ENCODE data around the gene MAP6. TPM values are rescaled to one million over a fixed set of nuclear protein-coding genes. Genes with fewer than 3 reads are reported as not detected.

Gene MAP6
- total and polyA plus RNA-seq, 5 donors = 3.8 to 8.9 (median 6.3) TPM

DNA sequence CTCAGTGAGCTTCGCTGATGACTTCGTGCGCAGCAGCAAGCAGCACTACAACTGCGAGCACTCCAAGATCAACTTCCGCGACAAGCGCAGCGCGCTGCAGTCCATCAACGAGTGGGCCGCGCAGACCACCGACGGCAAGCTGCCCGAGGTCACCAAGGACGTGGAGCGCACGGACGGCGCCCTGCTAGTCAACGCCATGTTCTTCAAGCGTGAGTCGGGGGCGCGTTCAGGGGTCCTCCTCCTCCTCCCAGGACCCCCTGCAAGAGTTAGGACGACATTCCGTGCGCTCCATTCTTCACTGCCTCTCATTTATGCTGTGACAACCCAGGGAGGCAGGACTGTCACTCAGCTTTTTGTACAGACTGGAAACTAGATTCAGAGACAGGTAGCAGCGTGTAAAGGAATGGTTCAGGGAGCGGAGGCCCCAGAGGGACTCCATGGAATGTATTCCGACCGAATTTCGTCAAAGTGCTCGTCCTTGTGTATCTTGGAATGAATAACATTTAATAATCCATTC is 102.0 kb downstream of the MAP6 start:
- ATAC-seq = no peak
- DNase-seq = peak in 1 of 3 donors; percentile 68
- Histone ChIP-seq H3K27ac (ENCODE audit: low read length) (no peak overlapping the region), H3K4me1 (ENCODE audit: control insufficient read depth, insufficient read depth, low read length) (peaks cover 17% of the 10 kb centered on the region), H3K9me3 (ENCODE audit: control insufficient read depth, low read length) (no peaks in the 10 kb centered on the region), H3K4me3 (ENCODE audit: low read length) (no peak overlapping the region), H3K27me3 (ENCODE audit: control insufficient read depth, insufficient read depth) (no peaks in the 10 kb centered on the region)
- intact Hi-C loops (cut with DNase I) = no loop called here
- 83% methylated on average over 34 of the region's 34 CpGs for WGBS

DNA sequence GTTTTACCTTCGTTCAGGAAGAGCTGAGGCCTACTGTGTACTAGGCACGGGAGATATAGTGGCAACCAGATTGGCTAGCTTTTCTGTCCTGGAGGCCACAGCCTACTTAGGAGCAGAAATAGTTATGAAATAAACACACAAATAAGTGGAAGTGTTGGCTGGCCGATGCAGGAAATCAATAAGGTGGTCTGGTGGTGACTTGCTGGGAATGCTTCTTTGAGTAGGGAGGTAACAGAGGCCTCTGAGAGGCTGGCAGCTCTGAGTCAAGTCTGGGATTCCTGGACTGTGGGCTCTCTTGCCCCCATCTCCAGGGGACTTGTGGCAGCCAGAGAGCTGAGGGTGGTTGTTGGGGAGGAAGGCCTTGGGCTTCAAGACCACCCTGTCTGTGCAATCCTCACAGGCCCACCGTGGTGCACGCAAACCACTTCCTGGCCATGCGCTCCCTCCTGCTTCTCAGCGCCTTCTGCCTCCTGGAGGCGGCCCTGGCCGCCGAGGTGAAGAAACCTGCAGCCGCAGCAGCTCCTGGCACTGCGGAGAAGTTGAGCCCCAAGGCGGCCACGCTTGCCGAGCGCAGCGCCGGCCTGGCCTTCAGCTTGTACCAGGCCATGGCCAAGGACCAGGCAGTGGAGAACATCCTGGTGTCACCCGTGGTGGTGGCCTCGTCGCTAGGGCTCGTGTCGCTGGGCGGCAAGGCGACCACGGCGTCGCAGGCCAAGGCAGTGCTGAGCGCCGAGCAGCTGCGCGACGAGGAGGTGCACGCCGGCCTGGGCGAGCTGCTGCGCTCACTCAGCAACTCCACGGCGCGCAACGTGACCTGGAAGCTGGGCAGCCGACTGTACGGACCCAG is 102.7 kb downstream of the MAP6 start:
- Histone ChIP-seq H3K4me1 (ENCODE audit: control insufficient read depth, insufficient read depth, low read length) (peaks cover 20% of the 10 kb centered on the region), H3K27ac (ENCODE audit: low read length) (peak overlapping the region; percentile 100), H3K27me3 (ENCODE audit: control insufficient read depth, insufficient read depth) (no peaks in the 10 kb centered on the region), H3K9me3 (ENCODE audit: control insufficient read depth, low read length) (no peaks in the 10 kb centered on the region), H3K4me3 (ENCODE audit: low read length) (no peak overlapping the region)
- intact Hi-C loops (cut with DNase I) = no loop called here
- no peak for ATAC-seq
- WGBS = 76% methylated on average over 43 of the region's 43 CpGs
- DNase-seq = peak in 1 of 3 donors; percentile 53

DNA sequence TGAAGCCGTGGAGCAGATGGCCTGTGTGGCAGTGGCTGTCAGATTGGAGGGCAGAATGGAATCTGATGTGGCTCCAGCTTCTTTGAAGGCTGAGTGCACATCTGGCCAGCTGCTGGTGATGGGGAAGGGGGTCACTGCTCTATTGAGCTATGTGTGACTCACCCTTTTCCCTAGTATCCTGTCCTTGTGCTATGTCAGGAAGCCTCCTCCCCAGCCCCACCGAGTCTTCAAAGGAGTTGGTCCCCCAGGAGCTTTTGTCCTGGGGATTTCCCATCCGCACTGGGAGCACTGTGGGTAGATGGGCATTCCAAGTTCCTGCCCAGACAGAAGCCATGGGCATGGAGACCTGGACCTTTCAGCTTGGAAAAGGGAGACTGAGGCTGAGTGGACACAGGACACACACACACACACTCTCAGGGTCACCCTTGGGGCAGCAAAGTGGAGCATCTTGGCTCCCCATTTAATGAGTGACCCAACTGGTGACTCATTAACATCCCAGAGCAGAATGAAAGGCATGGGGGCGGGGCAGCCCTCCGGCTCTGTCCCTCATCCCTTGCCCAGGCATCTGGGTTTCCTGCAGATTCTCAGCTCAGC is 103.5 kb downstream of the MAP6 start:
- H3K9me3 ChIP-seq (ENCODE audit: control insufficient read depth, low read length) = no peaks in the 10 kb centered on the region
- H3K4me3 ChIP-seq (ENCODE audit: low read length) = peak overlapping the region; percentile 88
- WGBS = 22% methylated on average over 5 of the region's 5 CpGs
- no peaks in the 10 kb centered on the region for H3K27me3 ChIP-seq (ENCODE audit: control insufficient read depth, insufficient read depth)
- intact Hi-C loops (cut with DNase I) = no loop called here
- DNase-seq = peak; percentile 77 to 82 (median 79)
- peak in 1 of 2 donors; percentile 43 for ATAC-seq
- H3K27ac ChIP-seq (ENCODE audit: low read length) = peak overlapping the region; percentile 100
- H3K4me1 ChIP-seq (ENCODE audit: control insufficient read depth, insufficient read depth, low read length) = peaks cover 20% of the 10 kb centered on the region

DNA sequence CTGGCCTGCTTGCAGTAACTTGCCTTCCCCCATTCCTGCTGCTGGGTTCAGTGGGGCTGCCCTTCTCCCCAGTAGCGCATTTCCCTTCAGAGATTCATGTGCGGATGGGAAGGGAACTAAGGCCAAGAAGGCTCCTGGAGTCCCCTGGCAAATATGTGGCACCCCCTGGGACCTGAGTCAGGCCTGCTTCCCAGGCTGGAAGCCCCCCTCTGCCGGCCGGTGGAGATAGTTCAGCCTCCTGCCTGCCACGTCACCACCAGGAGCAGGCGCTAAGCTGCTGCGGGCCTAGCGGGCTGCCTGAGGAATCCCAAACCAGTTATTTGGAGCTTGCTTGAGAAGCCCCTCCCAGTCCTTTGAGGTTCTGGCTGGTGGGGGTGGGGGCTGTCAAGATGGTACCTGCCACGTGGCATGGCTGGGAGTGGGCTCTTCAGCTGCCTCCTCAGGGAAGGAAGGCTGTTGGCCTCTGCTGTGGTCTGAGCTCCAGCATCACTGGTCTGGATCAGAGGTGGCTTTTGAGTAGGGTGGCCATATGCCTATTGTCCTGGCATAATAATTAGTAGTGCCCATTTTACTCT is 104.8 kb downstream of the MAP6 start:
- Histone ChIP-seq H3K27ac (ENCODE audit: low read length) (peak overlapping the region; percentile 100), H3K27me3 (ENCODE audit: control insufficient read depth, insufficient read depth) (no peaks in the 10 kb centered on the region), H3K4me1 (ENCODE audit: control insufficient read depth, insufficient read depth, low read length) (peaks cover 24% of the 10 kb centered on the region), H3K9me3 (ENCODE audit: control insufficient read depth, low read length) (no peaks in the 10 kb centered on the region), H3K4me3 (ENCODE audit: low read length) (peak overlapping the region; percentile 88)
- DNase-seq (peak; percentile 81 to 89 (median 85)), ATAC-seq (peak; percentile 5 to 31)
- intact Hi-C loops (cut with DNase I) = no loop called here
- 20% methylated on average over 9 of the region's 9 CpGs for WGBS

DNA sequence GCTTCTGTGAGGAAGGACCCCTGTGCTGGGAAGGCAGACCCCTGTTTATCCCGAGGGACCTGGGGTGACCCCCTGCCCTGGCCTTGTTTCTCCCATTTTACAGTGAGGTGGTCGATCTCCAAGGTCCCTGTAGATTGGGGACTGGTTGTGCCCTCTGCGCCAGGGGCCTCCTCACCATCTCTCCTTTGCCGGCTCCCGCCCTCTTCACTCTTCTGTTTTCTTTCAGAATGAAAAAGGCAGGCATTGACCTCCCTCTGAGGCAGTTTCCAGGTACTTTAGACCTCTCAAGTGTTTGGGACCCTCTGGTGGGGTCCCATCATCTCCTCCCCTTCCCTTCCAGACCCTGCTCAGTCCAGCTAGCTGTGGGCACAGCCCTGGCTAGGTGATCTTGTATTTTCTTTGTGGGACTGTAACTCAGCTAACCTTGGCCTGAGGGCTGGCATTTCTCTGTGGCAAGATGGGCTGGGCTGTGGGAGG is 105.3 kb downstream of the MAP6 start:
- Histone ChIP-seq H3K27ac (ENCODE audit: low read length) (peak overlapping the region; percentile 100), H3K9me3 (ENCODE audit: control insufficient read depth, low read length) (no peaks in the 10 kb centered on the region), H3K4me3 (ENCODE audit: low read length) (peak overlapping the region; percentile 88), H3K27me3 (ENCODE audit: control insufficient read depth, insufficient read depth) (no peaks in the 10 kb centered on the region), H3K4me1 (ENCODE audit: control insufficient read depth, insufficient read depth, low read length) (peaks cover 28% of the 10 kb centered on the region)
- 13% methylated on average over 5 of the region's 5 CpGs for WGBS
- DNase-seq (no peak), ATAC-seq (no peak)
- intact Hi-C loops (cut with DNase I) = no loop called here

DNA sequence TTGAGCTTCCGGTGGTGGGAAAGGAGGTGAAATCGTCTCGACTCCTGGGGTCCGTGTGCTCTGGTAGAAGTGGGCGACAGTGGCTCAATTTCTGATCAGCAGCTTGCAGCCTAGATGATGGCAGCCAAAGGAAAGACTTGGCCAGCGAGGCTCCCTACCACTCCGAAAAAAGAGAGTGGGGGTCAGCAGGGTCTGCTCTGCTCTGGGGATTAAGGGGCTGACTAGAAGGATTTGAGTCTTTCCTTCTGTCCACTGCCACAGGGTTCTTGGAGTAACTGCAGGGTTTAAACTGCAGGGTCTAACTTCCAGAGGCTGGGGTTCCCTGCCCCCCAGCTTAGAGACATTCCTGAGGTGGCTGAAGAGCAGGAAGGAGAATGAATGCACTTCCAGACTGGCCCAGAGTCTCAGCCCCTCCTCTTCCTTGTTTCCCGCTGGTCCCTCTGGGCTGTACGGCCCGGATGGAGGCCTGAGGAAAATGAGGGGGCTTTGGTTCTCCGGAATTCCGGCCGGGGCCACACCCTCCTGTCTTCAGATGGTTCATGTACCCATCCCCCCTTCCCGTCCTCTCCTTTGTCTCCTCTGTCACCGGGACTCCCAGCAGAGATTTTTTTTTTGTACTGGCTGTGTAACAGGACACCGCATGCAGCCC is 105.9 kb downstream of the MAP6 start:
- peak; percentile 72 to 84 (median 82) for DNase-seq
- peak; percentile 0 to 47 for ATAC-seq
- peaks cover 31% of the 10 kb centered on the region for H3K4me1 ChIP-seq (ENCODE audit: control insufficient read depth, insufficient read depth, low read length)

DNA sequence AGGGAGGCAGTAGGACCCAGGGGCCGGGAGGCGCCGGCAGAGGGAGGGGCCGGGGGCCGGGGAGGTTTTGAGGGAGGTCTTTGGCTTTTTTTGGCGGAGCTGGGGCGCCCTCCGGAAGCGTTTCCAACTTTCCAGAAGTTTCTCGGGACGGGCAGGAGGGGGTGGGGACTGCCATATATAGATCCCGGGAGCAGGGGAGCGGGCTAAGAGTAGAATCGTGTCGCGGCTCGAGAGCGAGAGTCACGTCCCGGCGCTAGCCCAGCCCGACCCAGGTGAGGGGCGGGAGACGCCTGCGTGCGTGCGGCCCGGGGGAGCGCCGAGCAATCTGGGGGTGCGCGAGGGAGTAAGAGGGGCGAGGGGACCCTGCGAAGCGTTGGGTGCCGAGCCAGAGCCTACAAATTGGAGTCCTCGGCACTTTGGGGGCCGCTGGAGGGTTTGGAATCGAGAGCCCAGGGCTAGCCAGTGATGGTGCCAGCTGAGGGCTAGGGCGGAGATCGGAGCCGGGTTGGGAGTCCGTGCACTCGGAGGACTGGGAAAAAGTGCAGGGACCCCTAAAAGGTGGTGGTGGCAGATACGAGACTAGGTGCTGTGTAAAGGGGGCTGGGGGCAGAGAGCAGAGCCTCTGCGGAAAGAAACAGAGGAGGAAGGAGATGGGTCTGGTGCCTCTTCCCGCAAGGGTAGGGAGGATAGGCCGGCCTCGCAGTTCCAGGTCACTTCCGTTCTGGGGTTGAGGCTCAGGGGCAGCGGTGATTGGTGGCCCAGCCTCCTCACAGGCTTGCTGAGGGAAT is 106.6 kb downstream of the MAP6 start, which contains the start of gene SERPINH1:
TSS of gene SERPINH1 (plus strand) at position 206 of the 788 bp plus-strand sequence. CDS start 4,097 bp downstream, outside the sequence.
- DNase-seq (peak; percentile 92 to 96 (median 94)), ATAC-seq (peak; percentile 79 to 84)
- Histone ChIP-seq H3K4me3 (ENCODE audit: low read length) (peak within 1 kb of the TSS; percentile 88), H3K27ac (ENCODE audit: low read length) (peak within 1 kb of the TSS; percentile 100), H3K9me3 (ENCODE audit: control insufficient read depth, low read length) (no peaks in the 10 kb centered on the region), H3K4me1 (ENCODE audit: control insufficient read depth, insufficient read depth, low read length) (peaks cover 31% of the 10 kb centered on the region), H3K27me3 (ENCODE audit: control insufficient read depth, insufficient read depth) (no peaks in the 10 kb centered on the region)
- under 1% methylated on average over 51 of the region's 51 CpGs for WGBS
- intact Hi-C loops (cut with DNase I) = no loop called here

More for the DNA sequence above, 105.9 kb downstream of the MAP6 start:
- WGBS = 3% methylated on average over 16 of the region's 16 CpGs
- Histone ChIP-seq H3K4me3 (ENCODE audit: low read length) (peak overlapping the region; percentile 88), H3K9me3 (ENCODE audit: control insufficient read depth, low read length) (no peaks in the 10 kb centered on the region), H3K27me3 (ENCODE audit: control insufficient read depth, insufficient read depth) (no peaks in the 10 kb centered on the region), H3K27ac (ENCODE audit: low read length) (peak overlapping the region; percentile 100)
- intact Hi-C loops (cut with DNase I) = no loop called here

DNA sequence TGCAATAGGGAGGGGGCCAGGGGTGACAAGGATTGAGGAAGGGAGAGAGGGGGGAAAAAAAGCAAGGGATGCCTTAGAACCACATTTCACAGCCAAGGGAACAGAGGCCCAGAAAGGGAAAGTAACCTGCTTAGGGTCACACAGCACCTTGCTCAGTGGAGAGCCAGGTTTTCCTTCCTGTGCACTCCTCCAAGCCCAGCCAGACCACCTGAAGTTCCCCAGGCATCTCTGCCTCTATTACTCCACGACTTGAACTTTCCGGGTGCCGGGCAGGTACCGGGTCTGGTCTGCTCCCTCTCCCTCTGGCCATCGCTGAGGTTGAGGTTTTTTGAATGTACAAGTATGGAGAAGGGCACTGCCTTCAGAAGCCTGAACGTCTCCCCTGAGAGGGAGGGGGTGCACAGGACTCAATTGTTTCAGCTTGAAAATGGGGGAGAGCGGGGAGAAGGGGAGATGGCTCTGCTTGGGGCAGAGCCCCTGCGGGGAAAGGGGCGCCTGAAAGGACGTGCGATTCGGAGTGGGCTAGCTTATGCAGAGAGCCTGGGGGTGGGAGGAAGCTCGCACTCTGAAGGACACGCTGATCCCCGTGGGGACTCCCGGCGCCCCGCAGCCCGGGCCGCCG is 107.3 kb downstream of the MAP6 start:
- H3K27me3 ChIP-seq (ENCODE audit: control insufficient read depth, insufficient read depth) = no peaks in the 10 kb centered on the region
- H3K27ac ChIP-seq (ENCODE audit: low read length) = peak overlapping the region; percentile 100
- peak overlapping the region; percentile 88 for H3K4me3 ChIP-seq (ENCODE audit: low read length)
- H3K9me3 ChIP-seq (ENCODE audit: control insufficient read depth, low read length) = no peaks in the 10 kb centered on the region
- H3K4me1 ChIP-seq (ENCODE audit: control insufficient read depth, insufficient read depth, low read length) = peaks cover 31% of the 10 kb centered on the region
- intact Hi-C loops (cut with DNase I) = no loop called here
- DNase-seq (no peak), ATAC-seq (no peak)
- WGBS = 15% methylated on average over 21 of the region's 21 CpGs

DNA sequence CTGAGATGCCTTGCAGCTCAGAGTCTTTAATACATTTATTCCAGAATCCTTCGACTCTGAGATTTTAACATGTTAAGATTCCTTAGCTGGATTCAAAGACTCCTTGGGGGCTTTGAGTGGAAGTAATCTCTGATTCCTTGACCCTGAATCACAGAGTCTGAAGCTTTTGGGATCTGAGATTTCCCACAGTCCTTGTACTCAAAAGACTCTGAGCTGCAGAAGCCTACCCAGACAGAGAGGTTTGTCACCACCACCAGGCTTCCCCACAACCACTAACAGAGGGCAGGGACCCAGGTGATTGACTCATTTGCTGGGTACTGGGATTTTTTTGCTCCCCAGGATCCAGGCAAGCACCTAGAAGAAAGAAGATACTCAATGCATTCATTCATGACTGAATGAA is 108.2 kb downstream of the MAP6 start:
- ATAC-seq (no peak), DNase-seq (no peak)
- intact Hi-C loops (cut with DNase I) = no loop called here
- no peak overlapping the region for H3K4me3 ChIP-seq (ENCODE audit: low read length)
- WGBS = 55% methylated on average over 1 of the region's 1 CpG
- peak overlapping the region; percentile 100 for H3K27ac ChIP-seq (ENCODE audit: low read length)
- no peaks in the 10 kb centered on the region for H3K27me3 ChIP-seq (ENCODE audit: control insufficient read depth, insufficient read depth)
- peaks cover 25% of the 10 kb centered on the region for H3K4me1 ChIP-seq (ENCODE audit: control insufficient read depth, insufficient read depth, low read length)
- H3K9me3 ChIP-seq (ENCODE audit: control insufficient read depth, low read length) = no peaks in the 10 kb centered on the region
